ENCODE results near the gene VSIR. TPM values are rescaled to one million over a fixed set of nuclear protein-coding genes. Genes with fewer than 3 reads are reported as not detected.

The VSIR gene
- total and polyA plus RNA-seq, 2 donors from 2014 or later = 32.1 to 66.6 TPM

- no peak for DNase-seq
- peaks cover 0 to 30% (median 10%) of the 10 kb centered on the region in 3 donors for H3K4me1 ChIP-seq (ENCODE audit: control insufficient read depth in 2 of 3, insufficient read depth in 2 of 3, low read depth in 1 of 3, low read length in 3 of 3)
- no peak for FAIRE-seq
- H3K4me3 ChIP-seq (ENCODE audit: low read length in 3 of 3) = no peak overlapping the region
- intact Hi-C loops (cut with DNase I) = no loop called here
- no peak for TF ChIP-seq CTCF (IDR thresholded peaks at IDR 0.05; ENCODE audit: borderline replicate concordance, extremely low read depth, insufficient read depth)
- H3K36me3 ChIP-seq (ENCODE audit: control insufficient read depth in 2 of 3, insufficient read depth in 3 of 3, low read length in 3 of 3) = peaks cover 0 to 7% (median 0%) of the 10 kb centered on the region in 3 donors
- H3K9me3 ChIP-seq (ENCODE audit: control insufficient read depth in 2 of 3, insufficient read depth in 1 of 3, low read length in 3 of 3) = peaks cover 0 to under 1% (median 0%) of the 10 kb centered on the region in 3 donors
- H3K27me3 ChIP-seq (ENCODE audit: control insufficient read depth, insufficient read depth, low read length) = no peaks in the 10 kb centered on the region
- peak overlapping the region in 1 of 3 donors; percentile 28 for H3K9ac ChIP-seq (ENCODE audit: low read length in 3 of 3)
- peak overlapping the region; percentile 24 to 48 for H3K27ac ChIP-seq (ENCODE audit: low read depth in 2 of 2, low read length in 2 of 2)
These were observed 25.5 kb downstream of the VSIR start for GRCh38 chr10:71747551-71748523.

- no peak overlapping the region for H3K9ac ChIP-seq (ENCODE audit: low read length in 3 of 3)
- FAIRE-seq (no peak), DNase-seq (peak in 1 of 5 donors; percentile 64)
- peaks cover 0 to 7% (median 0%) of the 10 kb centered on the region in 3 donors for H3K9me3 ChIP-seq (ENCODE audit: control insufficient read depth in 2 of 3, insufficient read depth in 1 of 3, low read length in 3 of 3)
- peaks cover 0 to 7% (median 0%) of the 10 kb centered on the region in 3 donors for H3K36me3 ChIP-seq (ENCODE audit: control insufficient read depth in 2 of 3, insufficient read depth in 3 of 3, low read length in 3 of 3)
- H3K4me3 ChIP-seq (ENCODE audit: low read length in 3 of 3) = no peak overlapping the region
- TF ChIP-seq CTCF (IDR thresholded peaks at IDR 0.05; ENCODE audit: borderline replicate concordance, extremely low read depth, insufficient read depth) = no peak
- no peaks in the 10 kb centered on the region for H3K27me3 ChIP-seq (ENCODE audit: control insufficient read depth, insufficient read depth, low read length)
- H3K4me1 ChIP-seq (ENCODE audit: control insufficient read depth in 2 of 3, insufficient read depth in 2 of 3, low read depth in 1 of 3, low read length in 3 of 3) = peaks cover 0 to 30% (median 10%) of the 10 kb centered on the region in 3 donors
- intact Hi-C loops (cut with DNase I) = no loop called here
- peak overlapping the region in 1 of 2 donors; percentile 24 for H3K27ac ChIP-seq (ENCODE audit: low read depth in 2 of 2, low read length in 2 of 2)
These were observed 26.2 kb downstream of the VSIR start for GRCh38 chr10:71747039-71747531.

- DNase-seq = peak in 4 of 5 donors; percentile 36 to 82 (median 58)
- H3K4me1 ChIP-seq (ENCODE audit: control insufficient read depth in 2 of 3, insufficient read depth in 2 of 3, low read depth in 1 of 3, low read length in 3 of 3) = peaks cover 0 to 30% (median 10%) of the 10 kb centered on the region in 3 donors
These were observed 26.8 kb downstream of the VSIR start for GRCh38 chr10:71746344-71747037.

More at GRCh38 chr10:71746344-71747037, 26.8 kb downstream of the VSIR start:
- TF ChIP-seq CTCF (IDR thresholded peaks at IDR 0.05; ENCODE audit: borderline replicate concordance, extremely low read depth, insufficient read depth) = no peak
- intact Hi-C loops (cut with DNase I) = no loop called here
- Histone ChIP-seq H3K9me3 (ENCODE audit: control insufficient read depth in 2 of 3, insufficient read depth in 1 of 3, low read length in 3 of 3) (peaks cover 0 to 7% (median 0%) of the 10 kb centered on the region in 3 donors), H3K27ac (ENCODE audit: low read depth in 2 of 2, low read length in 2 of 2) (peak overlapping the region in 1 of 2 donors; percentile 32), H3K4me3 (ENCODE audit: low read length in 3 of 3) (no peak overlapping the region), H3K27me3 (ENCODE audit: control insufficient read depth, insufficient read depth, low read length) (no peaks in the 10 kb centered on the region), H3K9ac (ENCODE audit: low read length in 3 of 3) (no peak overlapping the region), H3K36me3 (ENCODE audit: control insufficient read depth in 2 of 3, insufficient read depth in 3 of 3, low read length in 3 of 3) (peaks cover 0 to 7% (median 0%) of the 10 kb centered on the region in 3 donors)
- no peak for FAIRE-seq

Measured in kidney (tissue), 14 donors.